Colonic mucosa (tissue), 4 donors: ENCODE measurements around the gene OR7A17. TPM values are rescaled to one million over a fixed set of nuclear protein-coding genes. Genes with fewer than 3 reads are reported as not detected.

Experiments used
- DNase-seq: peaks from one replicate; pipeline ENCODE4 v3.0.0-alpha.2; 2020
- H3K27ac ChIP-seq: fragments of 200-600 bp; one replicate; pipeline ENCODE4 v1.8.0; 2021
- H3K27me3 ChIP-seq: fragments of 200-600 bp; one replicate; pipeline ENCODE4 v1.8.0; 2021
- H3K36me3 ChIP-seq: fragments of 200-600 bp; one replicate; pipeline ENCODE4 v1.8.0; 2021
- H3K4me1 ChIP-seq: fragments of 200-600 bp; one replicate; pipeline ENCODE4 v1.8.0; 2021; ENCODE audit warnings: mild to moderate bottlenecking
- H3K4me3 ChIP-seq: fragments of 200-600 bp; one replicate; pipeline ENCODE4 v1.8.0; 2021
- H3K9ac ChIP-seq, 2 donors: one replicate each; pipeline ENCODE4 v1.7.0; 2013; ENCODE audit warnings: control low read depth in 2 of 2, low read depth in 2 of 2, low read length in 2 of 2
- H3K9me3 ChIP-seq: fragments of 200-600 bp; one replicate; pipeline ENCODE4 v1.8.0; 2021
- CTCF ChIP-seq: fragments of 200-600 bp; IDR thresholded peaks from one replicate; pipeline ENCODE4 v1.8.0; 2022; ENCODE audit warnings: antibody characterized with exemption, mild to moderate bottlenecking
- intact Hi-C: fragments of 100-400 bp; cut with DNase I; formaldehyde crosslinking; loops from one replicate; pipeline ENCODE4 v1.14.1; 2022
- total RNA-seq, 2 donors: library from RNA; stranded (reverse); fragmentation: NEBNext Ultra II Directional in 1 of 2; extraction: Animal tissue kit (Norgen Biotek cat#: 25700) in 1 of 2; gene quantifications; one replicate each; pipeline ENCODE4 v1.2.1, GENCODE V29; 2021
- donor health status: healthy.
- donor health status: DM: no; HTN: no; CAD: no.
- donor health status: DM: no; HTN: no; CAD: no.

OR7A17 gene
- total RNA-seq: not detected

- Histone ChIP-seq H3K4me3 (no peak within 1 kb of the TSS), H3K9ac (no peak within 1 kb of the TSS), H3K4me1 (no peaks in the 10 kb centered on the region), H3K27ac (no peak within 1 kb of the TSS), H3K9me3 (no peaks in the 10 kb centered on the region), H3K36me3 (no peaks in the 10 kb centered on the region), H3K27me3 (no peaks in the 10 kb centered on the region)
- no peak for TF ChIP-seq CTCF
- no peak for DNase-seq
- intact Hi-C loops: loop anchor here (5.0 kb wide), 1 partner anchor 314 kb away; the partner anchor contains the start of gene NDUFB7
Observed at GRCh38 chr19:14886032-14886431, at the start of gene OR7A17. Gene OR7A17, minus strand, starts transcription at chr19:14886132. Its CDS starts 4,777 bp downstream, at chr19:14881355.

- no peak for DNase-seq
- Histone ChIP-seq H3K4me3 (no peak overlapping the region), H3K9me3 (no peaks in the 10 kb centered on the region), H3K9ac (no peak overlapping the region), H3K27ac (no peak overlapping the region), H3K27me3 (no peaks in the 10 kb centered on the region), H3K4me1 (no peaks in the 10 kb centered on the region), H3K36me3 (no peaks in the 10 kb centered on the region)
- TF ChIP-seq CTCF: no peak
- intact Hi-C loops: no loop called here
Observed at GRCh38 chr19:14933506-14933905, 47.6 kb upstream of the OR7A17 start.

- Histone ChIP-seq H3K9ac (no peak overlapping the region), H3K27ac (no peak overlapping the region), H3K4me3 (no peak overlapping the region), H3K36me3 (no peaks in the 10 kb centered on the region), H3K9me3 (no peaks in the 10 kb centered on the region), H3K27me3 (no peaks in the 10 kb centered on the region), H3K4me1 (no peaks in the 10 kb centered on the region)
- intact Hi-C loops: no loop called here
- DNase-seq: no peak
- no peak for TF ChIP-seq CTCF
Observed at GRCh38 chr19:14916848-14917247, 30.9 kb upstream of the OR7A17 start.

- intact Hi-C loops: no loop called here
- no peak for TF ChIP-seq CTCF
- DNase-seq: no peak
- H3K27ac ChIP-seq: no peak overlapping the region
- H3K27me3 ChIP-seq: no peaks in the 10 kb centered on the region
- no peaks in the 10 kb centered on the region for H3K9me3 ChIP-seq
- no peaks in the 10 kb centered on the region for H3K36me3 ChIP-seq
- H3K4me3 ChIP-seq: no peak overlapping the region
- no peaks in the 10 kb centered on the region for H3K4me1 ChIP-seq
- no peak overlapping the region for H3K9ac ChIP-seq
Observed at GRCh38 chr19:14915116-14915515, 29.2 kb upstream of the OR7A17 start.

- Histone ChIP-seq H3K9me3 (no peaks in the 10 kb centered on the region), H3K36me3 (no peaks in the 10 kb centered on the region), H3K9ac (no peak overlapping the region), H3K27ac (no peak overlapping the region), H3K27me3 (no peaks in the 10 kb centered on the region), H3K4me3 (no peak overlapping the region), H3K4me1 (no peaks in the 10 kb centered on the region)
- intact Hi-C loops: no loop called here
- TF ChIP-seq CTCF: no peak
- no peak for DNase-seq
Observed at GRCh38 chr19:14906711-14907110, 20.8 kb upstream of the OR7A17 start.
